Mesendoderm (in vitro differentiated cells): ENCODE results near the gene DDX43.
"Not testable (repeated sequence)": the region's sequence is repeated elsewhere in the genome, so short reads cannot be mapped to it uniquely, and the experiment has no call there.

ENCODE experiments used
- DNase-seq: peaks from one replicate; pipeline ENCODE4 v3.0.0; 2013
- H2AK5ac ChIP-seq: 2 replicates; pipeline ENCODE4 v1.6.1; 2013; ENCODE audit warnings: low read length, inconsistent platforms
- H2BK120ac ChIP-seq: 2 replicates; pipeline ENCODE4 v1.6.1; 2013; ENCODE audit warnings: low read depth, mild to moderate bottlenecking, low read length, moderate library complexity, mixed read lengths
- H2BK15ac ChIP-seq: replicated peaks from 2 replicates; pipeline ENCODE4 v1.6.1; 2013; ENCODE audit warnings: low read depth, mild to moderate bottlenecking, moderate library complexity
- H2BK5ac ChIP-seq: 2 replicates; pipeline ENCODE4 v1.6.1; 2013; ENCODE audit warnings: low read length, inconsistent platforms
- H3K18ac ChIP-seq: 2 replicates; pipeline ENCODE4 v1.6.1; 2013; ENCODE audit warnings: mild to moderate bottlenecking, low read length, mixed read lengths
- H3K23ac ChIP-seq: one replicate; pipeline ENCODE4 v1.6.1; 2013; ENCODE audit warnings: low read length
- H3K27ac ChIP-seq: 2 replicates; pipeline ENCODE4 v1.5.1; 2013; ENCODE audit warnings: low read depth, mild to moderate bottlenecking, inconsistent platforms, low read length, moderate library complexity
- H3K27me3 ChIP-seq: 2 replicates; pipeline ENCODE4 v1.6.1; 2013; ENCODE audit warnings: low read length, control low read depth, mild to moderate bottlenecking, inconsistent platforms; ENCODE audit not compliant: insufficient read depth, poor library complexity
- H3K36me3 ChIP-seq: 2 replicates; pipeline ENCODE4 v1.6.1; 2013; ENCODE audit warnings: low read length, inconsistent platforms; ENCODE audit not compliant: control insufficient read depth, insufficient read depth
- H3K4ac ChIP-seq: one replicate; pipeline ENCODE4 v1.6.1; 2013; ENCODE audit warnings: low read depth, mild to moderate bottlenecking, low read length, moderate library complexity
- H3K4me1 ChIP-seq: 2 replicates; pipeline ENCODE4 v1.6.1; 2013; ENCODE audit warnings: low read depth, low read length, inconsistent platforms; ENCODE audit not compliant: control insufficient read depth
- H3K4me2 ChIP-seq: 2 replicates; pipeline ENCODE4 v1.6.1; 2013; ENCODE audit warnings: low read length
- H3K4me3 ChIP-seq: 2 replicates; pipeline ENCODE4 v1.5.1; 2013; ENCODE audit warnings: mild to moderate bottlenecking, low read length
- H3K56ac ChIP-seq: one replicate; pipeline ENCODE4 v1.6.1; 2013; ENCODE audit warnings: low read length
- H3K79me1 ChIP-seq: 2 replicates; pipeline ENCODE4 v1.6.1; 2013; ENCODE audit warnings: low read length, inconsistent platforms
- H3K79me2 ChIP-seq: 2 replicates; pipeline ENCODE4 v1.6.1; 2013; ENCODE audit warnings: mild to moderate bottlenecking, low read length; ENCODE audit not compliant: control insufficient read depth, insufficient read depth
- H3K9ac ChIP-seq: 2 replicates; pipeline ENCODE4 v1.6.1; 2013; ENCODE audit warnings: low read length, inconsistent platforms
- H4K5ac ChIP-seq: one replicate; pipeline ENCODE4 v1.6.1; 2013; ENCODE audit warnings: low read length
- H4K8ac ChIP-seq: one replicate; pipeline ENCODE4 v1.6.1; 2013; ENCODE audit warnings: low read depth, mild to moderate bottlenecking, control low read depth, low read length, moderate library complexity
- WGBS: extraction: QIAGEN DNeasy Blood & Tissue Kit; methylation state at CpG from one replicate; pipeline ENCODE4 v1.1.7; 2013; ENCODE audit warnings: low lambda C conversion rate, missing lambda C conversion rate; ENCODE audit not compliant: insufficient coverage; ENCODE audit errors: extremely low coverage; 5-methylcytosine and 5-hydroxymethylcytosine counted together

The DDX43 gene

GRCh38 chr6:73381531-73381930 lies 13.1 kb upstream of the DDX43 start:
- H3K79me1 ChIP-seq, DNase-seq, H2BK120ac ChIP-seq, H3K4ac ChIP-seq, H3K56ac ChIP-seq, H3K4me2 ChIP-seq, H3K18ac ChIP-seq, H4K8ac ChIP-seq, H3K27ac ChIP-seq, H3K36me3 ChIP-seq, H4K5ac ChIP-seq, H3K27me3 ChIP-seq, H2BK15ac ChIP-seq, H3K9ac ChIP-seq, H3K4me1 ChIP-seq, H3K79me2 ChIP-seq, H2AK5ac ChIP-seq, H3K4me3 ChIP-seq, H3K23ac ChIP-seq, H2BK5ac ChIP-seq: not testable (repeated sequence)
- WGBS: no CpG with 5 or more reads among the region's 10 CpGs

GRCh38 chr6:73382462-73383113 lies 12.0 kb upstream of the DDX43 start:
- H3K9ac ChIP-seq: no peak overlapping the region
- no peak overlapping the region for H3K56ac ChIP-seq
- H3K27ac ChIP-seq: no peak overlapping the region
- no peak overlapping the region for H4K5ac ChIP-seq
- H2AK5ac ChIP-seq: no peak overlapping the region
- H3K4ac ChIP-seq: no peak overlapping the region
- no peak overlapping the region for H3K23ac ChIP-seq
- H3K27me3 ChIP-seq: no peaks in the 10 kb centered on the region
- H4K8ac ChIP-seq: no peak overlapping the region
- H3K79me1 ChIP-seq: no peaks in the 10 kb centered on the region
- no peak overlapping the region for H2BK120ac ChIP-seq
- DNase-seq: peak; percentile 13
- H3K4me2 ChIP-seq: no peak overlapping the region
- H2BK15ac ChIP-seq: no peak overlapping the region
- H3K18ac ChIP-seq: no peak overlapping the region
- WGBS: no CpG with 5 or more reads among the region's 6 CpGs
- no peaks in the 10 kb centered on the region for H3K79me2 ChIP-seq
- no peak overlapping the region for H3K4me3 ChIP-seq
- H3K36me3 ChIP-seq: no peaks in the 10 kb centered on the region
- H2BK5ac ChIP-seq: no peak overlapping the region
- H3K4me1 ChIP-seq: no peaks in the 10 kb centered on the region

DNA sequence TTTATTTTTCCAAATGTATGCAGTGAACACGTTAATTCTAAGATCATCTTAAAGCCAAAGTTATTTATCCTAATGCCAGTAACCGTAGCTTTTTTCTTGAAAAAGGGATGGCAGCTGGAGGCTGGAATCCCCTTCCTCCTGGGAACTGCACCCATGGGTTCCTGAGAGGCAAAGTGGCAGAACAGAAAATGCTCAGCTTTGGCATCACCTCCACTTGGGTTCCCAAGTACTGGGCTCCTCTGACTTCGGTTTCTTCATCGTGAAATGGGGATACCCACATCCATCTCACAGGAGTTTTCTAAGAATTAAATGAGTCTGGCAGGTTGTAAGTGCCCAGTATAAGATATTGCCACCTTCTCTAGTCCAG lies 6.2 kb upstream of the DDX43 start:
- no peak overlapping the region for H3K23ac ChIP-seq
- peak overlapping the region; percentile 92 for H3K56ac ChIP-seq
- H3K79me2 ChIP-seq: no peaks in the 10 kb centered on the region
- H4K8ac ChIP-seq: no peak overlapping the region
- H3K4ac ChIP-seq: no peak overlapping the region
- peaks cover 2% of the 10 kb centered on the region for H3K4me1 ChIP-seq
- H2BK120ac ChIP-seq: no peak overlapping the region
- WGBS: no CpG with 5 or more reads among the region's 4 CpGs
- DNase-seq: no peak
- peak overlapping the region; percentile 62 for H3K9ac ChIP-seq
- peak overlapping the region; percentile 41 for H3K18ac ChIP-seq
- H3K4me3 ChIP-seq: no peak overlapping the region
- no peak overlapping the region for H4K5ac ChIP-seq
- no peak overlapping the region for H2AK5ac ChIP-seq
- peak overlapping the region; percentile 15 for H3K4me2 ChIP-seq
- no peaks in the 10 kb centered on the region for H3K36me3 ChIP-seq
- no peaks in the 10 kb centered on the region for H3K27me3 ChIP-seq
- no peaks in the 10 kb centered on the region for H3K79me1 ChIP-seq
- H2BK15ac ChIP-seq: no peak overlapping the region
- no peak overlapping the region for H3K27ac ChIP-seq
- H2BK5ac ChIP-seq: no peak overlapping the region

GRCh38 chr6:73388800-73389512 lies 5.7 kb upstream of the DDX43 start:
- H4K5ac ChIP-seq: peak overlapping the region; percentile 17
- H3K9ac ChIP-seq: peak overlapping the region; percentile 62
- H3K27ac ChIP-seq: peak overlapping the region; percentile 42
- H2BK5ac ChIP-seq: peak overlapping the region; percentile 27
- H3K79me1 ChIP-seq: no peaks in the 10 kb centered on the region
- H3K4me1 ChIP-seq: peaks cover 2% of the 10 kb centered on the region
- H3K4me3 ChIP-seq: peak overlapping the region; percentile 17
- H3K4ac ChIP-seq: peak overlapping the region; percentile 46
- no peaks in the 10 kb centered on the region for H3K27me3 ChIP-seq
- H3K18ac ChIP-seq: peak overlapping the region; percentile 85
- WGBS: no CpG with 5 or more reads among the region's 38 CpGs
- no peaks in the 10 kb centered on the region for H3K36me3 ChIP-seq
- peak overlapping the region; percentile 34 for H3K4me2 ChIP-seq
- no peak overlapping the region for H2BK120ac ChIP-seq
- no peak overlapping the region for H3K23ac ChIP-seq
- H3K79me2 ChIP-seq: no peaks in the 10 kb centered on the region
- no peak overlapping the region for H2BK15ac ChIP-seq
- peak; percentile 93 for DNase-seq
- no peak overlapping the region for H4K8ac ChIP-seq
- peak overlapping the region; percentile 92 for H3K56ac ChIP-seq
- no peak overlapping the region for H2AK5ac ChIP-seq

DNA sequence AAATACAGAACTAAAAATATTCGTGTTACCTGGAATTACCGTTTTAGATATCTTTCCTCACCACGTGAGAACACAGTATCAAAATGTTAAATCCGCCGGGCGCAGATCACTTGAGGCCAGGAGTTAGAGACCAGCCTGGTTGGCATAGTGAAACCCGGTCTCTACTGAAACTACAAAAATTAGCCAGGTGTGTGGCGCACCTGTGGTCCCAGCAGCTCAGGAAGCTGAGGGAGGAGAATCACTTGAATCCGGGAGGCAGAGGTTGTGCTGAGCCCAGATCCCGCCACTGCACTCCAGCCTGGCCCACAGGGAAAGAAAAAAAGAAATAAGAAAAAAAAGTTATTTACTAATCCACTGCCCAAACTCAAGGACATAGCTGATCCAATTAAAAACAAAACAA lies 4.8 kb upstream of the DDX43 start:
- no peak overlapping the region for H4K5ac ChIP-seq
- H3K36me3 ChIP-seq: no peaks in the 10 kb centered on the region
- no peak overlapping the region for H3K27ac ChIP-seq
- H2BK120ac ChIP-seq: no peak overlapping the region
- no peak overlapping the region for H2BK15ac ChIP-seq
- H3K27me3 ChIP-seq: no peaks in the 10 kb centered on the region
- no peak overlapping the region for H3K4me3 ChIP-seq
- H3K4ac ChIP-seq: no peak overlapping the region
- H3K9ac ChIP-seq: no peak overlapping the region
- no peak for DNase-seq
- H3K4me1 ChIP-seq: peaks cover 2% of the 10 kb centered on the region
- H3K18ac ChIP-seq: no peak overlapping the region
- no peak overlapping the region for H2BK5ac ChIP-seq
- no peaks in the 10 kb centered on the region for H3K79me2 ChIP-seq
- H3K23ac ChIP-seq: no peak overlapping the region
- H3K4me2 ChIP-seq: no peak overlapping the region
- no peak overlapping the region for H4K8ac ChIP-seq
- no CpG with 5 or more reads among the region's 10 CpGs for WGBS
- H2AK5ac ChIP-seq: no peak overlapping the region
- no peak overlapping the region for H3K56ac ChIP-seq
- no peaks in the 10 kb centered on the region for H3K79me1 ChIP-seq
